HCT116 (cell line): ENCODE results near the gene FGGY. TPM values are rescaled to one million over a fixed set of nuclear protein-coding genes. Genes with fewer than 3 reads are reported as not detected.

Experiments used
- ATAC-seq: fragments of 200-7000 bp; cut with Tn5 transposase; 2 replicates; pipeline ENCODE4 v1.9.1; 2020; ENCODE audit warnings: mild to moderate bottlenecking, moderate library complexity
- BruUV-seq: library from RNA; stranded (reverse); fragments of 400-500 nt; replicated peaks from 2 replicates; lab custom pipeline; 2021; lab: Mats Ljungman, UMichigan
- CTCF ChIA-PET: fragments of 300-600 bp; sonication (Branson Sonifier 250); formaldehyde crosslinking; loops from one replicate; lab custom pipeline; 2021; ENCODE audit warnings: antibody characterized with exemption; lab: Charles Lee
- POLR2A ChIA-PET: fragments of 300-600, 350-600 bp; sonication (Branson Sonifier 250); formaldehyde crosslinking; loops from one replicate; lab custom pipeline; 2021; ENCODE audit warnings: antibody characterized with exemption; lab: Charles Lee
- RAD21 ChIA-PET, 2 experiments: fragments of 300-600 bp; sonication (Branson Sonifier 250); formaldehyde crosslinking; loops; one replicate each; lab custom pipeline; 2023; ENCODE audit warnings: low total read pairs in 2 of 2; ENCODE audit not compliant: uncharacterized antibody in 2 of 2, unreplicated experiment in 2 of 2, low non-redundant PET in 1 of 2; lab: Charles Lee
- DNase-seq: peaks from one replicate; pipeline ENCODE4 v3.0.0-alpha.2; 2010; ENCODE audit warnings: low read depth, low spot score
- H2AFZ ChIP-seq: fragments of 200-600 bp; shearing (Covaris generic), sonication (generic); 2 replicates; pipeline ENCODE4 v1.6.1; 2017; ENCODE audit warnings: low read depth, mixed run types, mixed read lengths, antibody characterized with exemption, low read length; ENCODE audit not compliant: poor library complexity, severe bottlenecking
- H3K27ac ChIP-seq: 2 replicates; pipeline ENCODE4 v1.5.1; 2012; ENCODE audit warnings: low read depth, low read length
- H3K27me3 ChIP-seq: fragments of 200-600 bp; sonication (generic); 2 replicates; pipeline ENCODE4 v1.6.1; 2016; ENCODE audit warnings: mixed run types, low read length, mixed read lengths; ENCODE audit not compliant: insufficient read depth
- H3K36me3 ChIP-seq, 2 experiments: fragments of 200-500 bp in 1 of 2; fragments of 200-600 bp in 1 of 2; sonication (Bioruptor generic) in 1 of 2; sonication (generic) in 1 of 2; 2 replicates each; pipeline versions ENCODE4 v1.5.1 to v1.6.1; 2014 to 2016; ENCODE audit warnings: low read length in 2 of 2, inconsistent platforms in 1 of 2, mixed read lengths in 1 of 2, mixed run types in 1 of 2; ENCODE audit not compliant: insufficient read depth in 2 of 2, control insufficient read depth in 1 of 2
- H3K4me1 ChIP-seq, 2 experiments: fragments of 200-600 bp in 1 of 2; sonication (generic) in 1 of 2; 2 replicates each; pipeline versions ENCODE4 v1.5.1 to v1.6.1; 2012 to 2017; ENCODE audit warnings: low read length in 2 of 2, inconsistent platforms in 1 of 2, mild to moderate bottlenecking in 1 of 2, mixed read lengths in 1 of 2, mixed run types in 1 of 2, moderate library complexity in 1 of 2; ENCODE audit not compliant: insufficient read depth in 2 of 2, control insufficient read depth in 1 of 2
- H3K4me2 ChIP-seq: fragments of 200-600 bp; sonication (generic); 2 replicates; pipeline ENCODE4 v1.6.1; 2017; ENCODE audit warnings: mixed run types, low read length, mixed read lengths
- H3K4me3 ChIP-seq, 2 experiments: fragments of 200-600 bp in 1 of 2; sonication (generic) in 1 of 2; replicated peaks in 1 of 2; 2 replicates each; pipeline ENCODE4 v1.5.1; 2011 to 2016; ENCODE audit warnings: low read length in 2 of 2, control low read depth in 1 of 2, low read depth in 1 of 2, mild to moderate bottlenecking in 1 of 2, mixed read lengths in 1 of 2, mixed run types in 1 of 2
- H3K79me2 ChIP-seq: fragments of 200-600 bp; sonication (generic); 2 replicates; pipeline ENCODE4 v1.6.1; 2017; ENCODE audit warnings: mild to moderate bottlenecking, mixed run types, low read length, moderate library complexity, mixed read lengths; ENCODE audit not compliant: insufficient read depth
- H3K9ac ChIP-seq: fragments of 200-600 bp; sonication (generic); 2 replicates; pipeline ENCODE4 v1.6.1; 2016; ENCODE audit warnings: low read length, mixed read lengths
- H3K9me2 ChIP-seq: fragments of 200-600 bp; sonication (generic), shearing (Covaris generic); 2 replicates; pipeline ENCODE4 v1.6.1; 2017; ENCODE audit warnings: mixed run types, mild to moderate bottlenecking, moderate library complexity; ENCODE audit not compliant: insufficient read depth
- H3K9me3 ChIP-seq, 2 experiments: fragments of 200-500 bp in 1 of 2; fragments of 200-600 bp in 1 of 2; sonication (Bioruptor generic) in 1 of 2; sonication (generic) in 1 of 2; 2 replicates each; pipeline ENCODE4 v1.6.1; 2014 to 2017; ENCODE audit warnings: low read length in 2 of 2, mixed read lengths in 2 of 2, inconsistent platforms in 1 of 2, low read depth in 1 of 2, mild to moderate bottlenecking in 1 of 2, mixed run types in 1 of 2, moderate library complexity in 1 of 2; ENCODE audit not compliant: control insufficient read depth in 1 of 2, insufficient read depth in 1 of 2
- H4K20me1 ChIP-seq: fragments of 200-600 bp; sonication (generic), shearing (Covaris generic); 2 replicates; pipeline ENCODE4 v1.6.1; 2017; ENCODE audit warnings: mixed run types, mild to moderate bottlenecking, moderate library complexity; ENCODE audit not compliant: insufficient read depth
- CBX3 ChIP-seq: IDR thresholded peaks from 2 replicates; pipeline ENCODE4 v1.6.1; 2012; ENCODE audit warnings: low read depth
- EZH2phosphoT487 ChIP-seq: fragments of 200-600 bp; IDR thresholded peaks from 2 replicates; pipeline ENCODE4 v1.6.1; 2018; ENCODE audit warnings: antibody characterized with exemption, borderline replicate concordance
- FOSL1 ChIP-seq: IDR thresholded peaks from 2 replicates; pipeline ENCODE4 v1.6.1; 2012; ENCODE audit warnings: low read depth
- JUND ChIP-seq: IDR thresholded peaks from 2 replicates; pipeline ENCODE4 v1.6.1; 2012
- POLR2A ChIP-seq: IDR thresholded peaks from 2 replicates; pipeline ENCODE4 v1.7.0; 2011; ENCODE audit warnings: borderline replicate concordance; ENCODE audit not compliant: insufficient read depth, insufficient read length; ENCODE audit errors: extremely low read depth
- SIN3A ChIP-seq: IDR thresholded peaks from 2 replicates; pipeline ENCODE4 v1.6.1; 2012; ENCODE audit warnings: low read depth
- SP1 ChIP-seq: IDR thresholded peaks from 2 replicates; pipeline ENCODE4 v1.6.1; 2012; ENCODE audit warnings: low read depth
- TCF7L2 ChIP-seq: IDR thresholded peaks from 2 replicates; pipeline ENCODE4 v1.7.0; 2011; ENCODE audit warnings: borderline replicate concordance, inconsistent platforms; ENCODE audit not compliant: insufficient read depth, insufficient read length; ENCODE audit errors: extremely low read depth
- intact Hi-C: fragments of 100-400 bp; cut with micrococcal nuclease; formaldehyde crosslinking; loops from 2 replicates; pipeline ENCODE4 v1.10.0; 2022
- total RNA-seq: library from RNA; stranded (reverse); gene quantifications from one replicate; pipeline ENCODE4 v1.2.1, GENCODE V29; 2021; ENCODE audit not compliant: unreplicated experiment
- TF ChIP-seq, protein P1 (sequence below): IDR thresholded peaks from 2 replicates; pipeline ENCODE4 v1.6.1; 2012; ENCODE audit warnings: low read depth
- TF ChIP-seq, protein P2 (sequence below): IDR thresholded peaks from 2 replicates; pipeline ENCODE4 v1.6.1; 2012
- TF ChIP-seq, protein P3 (sequence below), 3 experiments: fragments of 200-600 bp in 1 of 3; sonication (generic) in 1 of 3; IDR thresholded peaks in 2 of 3; conservative IDR thresholded peaks in 1 of 3; 2 replicates each; pipeline ENCODE4 v1.5.1; 2012 to 2017; ENCODE audit warnings: low read depth in 2 of 3, low read length in 2 of 3, antibody characterized with exemption in 1 of 3, borderline replicate concordance in 1 of 3, control low read depth in 1 of 3, mild to moderate bottlenecking in 1 of 3, mixed read lengths in 1 of 3, mixed run types in 1 of 3, moderate library complexity in 1 of 3; ENCODE audit not compliant: insufficient read depth in 1 of 3
- TF ChIP-seq, protein P4 (sequence below): IDR thresholded peaks from 2 replicates; pipeline ENCODE4 v1.6.1; 2011; ENCODE audit warnings: mild to moderate bottlenecking, low read length, moderate library complexity; ENCODE audit not compliant: insufficient replicate concordance; ENCODE audit errors: extremely low read depth

Gene FGGY
- total RNA-seq, 1 experiment from 2014 or later, result 10.6 TPM

DNA sequence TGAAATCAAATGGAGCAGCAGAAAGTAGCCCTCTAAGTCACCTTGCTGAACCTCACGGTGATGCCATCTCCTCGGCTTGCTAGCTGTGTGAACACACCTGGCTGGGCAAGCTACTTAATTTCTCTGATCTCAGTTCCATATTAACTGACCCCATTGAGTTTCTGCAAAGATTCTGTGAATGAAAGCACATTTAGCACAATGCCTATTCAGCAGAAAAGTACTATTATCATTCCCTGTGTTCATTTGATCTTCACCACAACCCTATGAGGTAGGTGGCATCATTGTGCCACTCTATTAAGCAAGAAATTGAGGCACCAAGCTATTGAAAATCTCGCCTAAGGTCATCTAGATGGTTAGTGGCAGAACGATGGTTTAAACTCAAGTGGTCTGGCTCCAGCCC, 387.8 kb downstream of the FGGY start:
- intact Hi-C loops, result no loop called here

More for the DNA sequence above, 387.8 kb downstream of the FGGY start:
- DNase-seq, result no peak
- TF ChIP-seq TCF7L2 (no peak), CBX3 (no peak), FOSL1 (no peak), POLR2A (no peak), JUND (no peak), EZH2phosphoT487 (no peak), SP1 (no peak), SIN3A (no peak)
- TF ChIP-seq, protein P1, sequence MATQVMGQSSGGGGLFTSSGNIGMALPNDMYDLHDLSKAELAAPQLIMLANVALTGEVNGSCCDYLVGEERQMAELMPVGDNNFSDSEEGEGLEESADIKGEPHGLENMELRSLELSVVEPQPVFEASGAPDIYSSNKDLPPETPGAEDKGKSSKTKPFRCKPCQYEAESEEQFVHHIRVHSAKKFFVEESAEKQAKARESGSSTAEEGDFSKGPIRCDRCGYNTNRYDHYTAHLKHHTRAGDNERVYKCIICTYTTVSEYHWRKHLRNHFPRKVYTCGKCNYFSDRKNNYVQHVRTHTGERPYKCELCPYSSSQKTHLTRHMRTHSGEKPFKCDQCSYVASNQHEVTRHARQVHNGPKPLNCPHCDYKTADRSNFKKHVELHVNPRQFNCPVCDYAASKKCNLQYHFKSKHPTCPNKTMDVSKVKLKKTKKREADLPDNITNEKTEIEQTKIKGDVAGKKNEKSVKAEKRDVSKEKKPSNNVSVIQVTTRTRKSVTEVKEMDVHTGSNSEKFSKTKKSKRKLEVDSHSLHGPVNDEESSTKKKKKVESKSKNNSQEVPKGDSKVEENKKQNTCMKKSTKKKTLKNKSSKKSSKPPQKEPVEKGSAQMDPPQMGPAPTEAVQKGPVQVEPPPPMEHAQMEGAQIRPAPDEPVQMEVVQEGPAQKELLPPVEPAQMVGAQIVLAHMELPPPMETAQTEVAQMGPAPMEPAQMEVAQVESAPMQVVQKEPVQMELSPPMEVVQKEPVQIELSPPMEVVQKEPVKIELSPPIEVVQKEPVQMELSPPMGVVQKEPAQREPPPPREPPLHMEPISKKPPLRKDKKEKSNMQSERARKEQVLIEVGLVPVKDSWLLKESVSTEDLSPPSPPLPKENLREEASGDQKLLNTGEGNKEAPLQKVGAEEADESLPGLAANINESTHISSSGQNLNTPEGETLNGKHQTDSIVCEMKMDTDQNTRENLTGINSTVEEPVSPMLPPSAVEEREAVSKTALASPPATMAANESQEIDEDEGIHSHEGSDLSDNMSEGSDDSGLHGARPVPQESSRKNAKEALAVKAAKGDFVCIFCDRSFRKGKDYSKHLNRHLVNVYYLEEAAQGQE, result no peak
- TF ChIP-seq, protein P2, sequence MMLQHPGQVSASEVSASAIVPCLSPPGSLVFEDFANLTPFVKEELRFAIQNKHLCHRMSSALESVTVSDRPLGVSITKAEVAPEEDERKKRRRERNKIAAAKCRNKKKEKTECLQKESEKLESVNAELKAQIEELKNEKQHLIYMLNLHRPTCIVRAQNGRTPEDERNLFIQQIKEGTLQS, result no peak
- TF ChIP-seq, protein P3, sequence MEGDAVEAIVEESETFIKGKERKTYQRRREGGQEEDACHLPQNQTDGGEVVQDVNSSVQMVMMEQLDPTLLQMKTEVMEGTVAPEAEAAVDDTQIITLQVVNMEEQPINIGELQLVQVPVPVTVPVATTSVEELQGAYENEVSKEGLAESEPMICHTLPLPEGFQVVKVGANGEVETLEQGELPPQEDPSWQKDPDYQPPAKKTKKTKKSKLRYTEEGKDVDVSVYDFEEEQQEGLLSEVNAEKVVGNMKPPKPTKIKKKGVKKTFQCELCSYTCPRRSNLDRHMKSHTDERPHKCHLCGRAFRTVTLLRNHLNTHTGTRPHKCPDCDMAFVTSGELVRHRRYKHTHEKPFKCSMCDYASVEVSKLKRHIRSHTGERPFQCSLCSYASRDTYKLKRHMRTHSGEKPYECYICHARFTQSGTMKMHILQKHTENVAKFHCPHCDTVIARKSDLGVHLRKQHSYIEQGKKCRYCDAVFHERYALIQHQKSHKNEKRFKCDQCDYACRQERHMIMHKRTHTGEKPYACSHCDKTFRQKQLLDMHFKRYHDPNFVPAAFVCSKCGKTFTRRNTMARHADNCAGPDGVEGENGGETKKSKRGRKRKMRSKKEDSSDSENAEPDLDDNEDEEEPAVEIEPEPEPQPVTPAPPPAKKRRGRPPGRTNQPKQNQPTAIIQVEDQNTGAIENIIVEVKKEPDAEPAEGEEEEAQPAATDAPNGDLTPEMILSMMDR (IDR thresholded peaks at IDR 0.05 in 2 of 3, conservative IDR thresholded peaks at IDR 0.05 in 1 of 3; ENCODE audit: borderline replicate concordance in 1 of 3, insufficient read depth in 1 of 3, low read depth in 2 of 3, low read length in 2 of 3), result no peak
- TF ChIP-seq, protein P4, sequence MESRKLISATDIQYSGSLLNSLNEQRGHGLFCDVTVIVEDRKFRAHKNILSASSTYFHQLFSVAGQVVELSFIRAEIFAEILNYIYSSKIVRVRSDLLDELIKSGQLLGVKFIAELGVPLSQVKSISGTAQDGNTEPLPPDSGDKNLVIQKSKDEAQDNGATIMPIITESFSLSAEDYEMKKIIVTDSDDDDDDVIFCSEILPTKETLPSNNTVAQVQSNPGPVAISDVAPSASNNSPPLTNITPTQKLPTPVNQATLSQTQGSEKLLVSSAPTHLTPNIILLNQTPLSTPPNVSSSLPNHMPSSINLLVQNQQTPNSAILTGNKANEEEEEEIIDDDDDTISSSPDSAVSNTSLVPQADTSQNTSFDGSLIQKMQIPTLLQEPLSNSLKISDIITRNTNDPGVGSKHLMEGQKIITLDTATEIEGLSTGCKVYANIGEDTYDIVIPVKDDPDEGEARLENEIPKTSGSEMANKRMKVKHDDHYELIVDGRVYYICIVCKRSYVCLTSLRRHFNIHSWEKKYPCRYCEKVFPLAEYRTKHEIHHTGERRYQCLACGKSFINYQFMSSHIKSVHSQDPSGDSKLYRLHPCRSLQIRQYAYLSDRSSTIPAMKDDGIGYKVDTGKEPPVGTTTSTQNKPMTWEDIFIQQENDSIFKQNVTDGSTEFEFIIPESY, result no peak
- Histone ChIP-seq H2AFZ (no peak overlapping the region), H3K9me2 (no peaks in the 10 kb centered on the region), H3K9ac (no peak overlapping the region), H3K9me3 (no peaks in the 10 kb centered on the region), H4K20me1 (no peaks in the 10 kb centered on the region), H3K27me3 (no peaks in the 10 kb centered on the region), H3K4me3 (no peak overlapping the region), H3K4me1 (no peaks in the 10 kb centered on the region), H3K36me3 (no peaks in the 10 kb centered on the region), H3K27ac (no peak overlapping the region), H3K79me2 (no peaks in the 10 kb centered on the region), H3K4me2 (no peak overlapping the region)
- ChIA-PET POLR2A (no interaction called here), CTCF (no interaction called here), RAD21 (no interaction called here)
- no peak for ATAC-seq
- BruUV-seq, result no TSS peak
